IMR-90 (cell line): ENCODE data around the gene ALOX5AP. TPM values are rescaled to one million over a fixed set of nuclear protein-coding genes. Genes with fewer than 3 reads are reported as not detected.

Experiments used
- ATAC-seq: fragments of 200-7000 bp; cut with Tn5 transposase; 2 replicates; pipeline ENCODE4 v1.9.1; 2020; ENCODE audit warnings: low read depth, mild to moderate bottlenecking, moderate library complexity
- BruUV-seq: library from RNA; stranded (reverse); fragments of 400-500 nt; replicated peaks from 2 replicates; lab custom pipeline; 2021; lab: Mats Ljungman, UMichigan
- CTCF ChIA-PET: fragments of 300-600 bp; formaldehyde crosslinking; extraction: SDS; loops from one replicate; lab custom pipeline; 2021; ENCODE audit warnings: antibody characterized with exemption; lab: Yijun Ruan, JAX
- POLR2A ChIA-PET: fragments of 300-600 bp; sonication (Branson Sonifier 250); formaldehyde crosslinking; loops from one replicate; lab custom pipeline; 2022; ENCODE audit warnings: antibody characterized with exemption; ENCODE audit not compliant: unreplicated experiment; lab: Charles Lee
- DNase-seq: peaks from one replicate; pipeline ENCODE4 v3.0.0; 2013
- H2AFZ ChIP-seq: replicated peaks from 2 replicates; pipeline ENCODE3; 2013; ENCODE audit warnings: low read length, mild to moderate bottlenecking; ENCODE audit not compliant: poor library complexity
- H2AK5ac ChIP-seq: 2 replicates; pipeline ENCODE4 v1.6.1; 2013; ENCODE audit warnings: low read depth, low read length, inconsistent platforms
- H2AK9ac ChIP-seq: replicated peaks from 2 replicates; pipeline ENCODE3; 2013; ENCODE audit warnings: mild to moderate bottlenecking, low read depth, low read length, moderate library complexity; ENCODE audit not compliant: poor library complexity
- H2BK120ac ChIP-seq: 2 replicates; pipeline ENCODE4 v1.6.1; 2013; ENCODE audit warnings: low read depth, low read length, inconsistent platforms
- H2BK15ac ChIP-seq: 3 replicates; pipeline ENCODE4 v1.6.1; 2013; ENCODE audit warnings: low read depth, low read length, inconsistent platforms
- H2BK20ac ChIP-seq: 2 replicates; pipeline ENCODE4 v1.6.1; 2013; ENCODE audit warnings: low read depth, mild to moderate bottlenecking, inconsistent platforms, low read length, moderate library complexity
- H2BK5ac ChIP-seq: 2 replicates; pipeline ENCODE4 v1.6.1; 2013; ENCODE audit warnings: mild to moderate bottlenecking, low read depth, low read length, inconsistent platforms; ENCODE audit not compliant: poor library complexity, severe bottlenecking
- H3K14ac ChIP-seq: replicated peaks from 2 replicates; pipeline ENCODE4 v1.6.1; 2013; ENCODE audit warnings: low read depth, low read length, inconsistent platforms
- H3K18ac ChIP-seq: 2 replicates; pipeline ENCODE4 v1.6.1; 2013; ENCODE audit warnings: low read depth, low read length, control low read depth
- H3K23ac ChIP-seq: 2 replicates; pipeline ENCODE4 v1.6.1; 2013; ENCODE audit warnings: low read depth, low read length, inconsistent platforms
- H3K27ac ChIP-seq: 2 replicates; pipeline ENCODE4 v1.5.1; 2013; ENCODE audit warnings: mild to moderate bottlenecking, control low read depth, low read length; ENCODE audit not compliant: insufficient read depth
- H3K27me3 ChIP-seq: 2 replicates; pipeline ENCODE4 v1.6.1; 2013; ENCODE audit warnings: low read length; ENCODE audit not compliant: control insufficient read depth, insufficient read depth
- H3K36me3 ChIP-seq: 2 replicates; pipeline ENCODE4 v1.6.1; 2013; ENCODE audit warnings: low read length, mixed read lengths; ENCODE audit not compliant: control insufficient read depth, insufficient read depth
- H3K4ac ChIP-seq: 2 replicates; pipeline ENCODE4 v1.6.1; 2013; ENCODE audit warnings: low read depth, low read length, inconsistent platforms
- H3K4me1 ChIP-seq: 2 replicates; pipeline ENCODE4 v1.6.1; 2013; ENCODE audit warnings: low read length, mixed read lengths; ENCODE audit not compliant: control insufficient read depth, insufficient read depth
- H3K4me2 ChIP-seq: 2 replicates; pipeline ENCODE4 v1.6.1; 2013; ENCODE audit warnings: low read depth, mild to moderate bottlenecking, control low read depth, low read length, moderate library complexity
- H3K4me3 ChIP-seq: 2 replicates; pipeline ENCODE4 v1.5.1; 2013; ENCODE audit warnings: low read depth, mild to moderate bottlenecking, control low read depth, low read length, moderate library complexity; ENCODE audit not compliant: insufficient read depth
- H3K56ac ChIP-seq: 2 replicates; pipeline ENCODE4 v1.6.1; 2013; ENCODE audit warnings: low read length, inconsistent platforms; ENCODE audit not compliant: insufficient read depth; ENCODE audit errors: extremely low read depth
- H3K79me1 ChIP-seq, 2 experiments: 2 replicates each; pipeline ENCODE4 v1.6.1; 2013; ENCODE audit warnings: low read length in 2 of 2, inconsistent platforms in 1 of 2, low read depth in 1 of 2
- H3K9ac ChIP-seq: 2 replicates; pipeline ENCODE4 v1.6.1; 2013; ENCODE audit warnings: low read depth, low read length, control low read depth
- H3K9me1 ChIP-seq: 2 replicates; pipeline ENCODE4 v1.6.1; 2013; ENCODE audit warnings: low read length, inconsistent platforms; ENCODE audit not compliant: insufficient read depth
- H3K9me3 ChIP-seq: 2 replicates; pipeline ENCODE4 v1.6.1; 2013; ENCODE audit warnings: low read length; ENCODE audit not compliant: control insufficient read depth, insufficient read depth
- H4K20me1 ChIP-seq: 2 replicates; pipeline ENCODE4 v1.6.1; 2013; ENCODE audit warnings: low read length, inconsistent platforms; ENCODE audit not compliant: insufficient read depth
- H4K5ac ChIP-seq: 2 replicates; pipeline ENCODE4 v1.6.1; 2013; ENCODE audit warnings: mild to moderate bottlenecking, low read depth, low read length, control low read depth
- H4K8ac ChIP-seq, 2 experiments: 2 replicates each; pipeline ENCODE4 v1.6.1; 2013; ENCODE audit warnings: low read depth in 2 of 2, low read length in 2 of 2, control low read depth in 1 of 2, inconsistent platforms in 1 of 2
- H4K91ac ChIP-seq: 2 replicates; pipeline ENCODE4 v1.6.1; 2013; ENCODE audit warnings: low read depth, low read length, inconsistent platforms; ENCODE audit not compliant: insufficient read depth
- CHD1 ChIP-seq: IDR thresholded peaks from 2 replicates; pipeline ENCODE4 v1.6.1; 2012; ENCODE audit warnings: low read depth, low read length, improper control_type of control experiment
- FOS ChIP-seq: fragments of 150-350 bp; IDR thresholded peaks from 2 replicates; pipeline ENCODE4 v1.6.1; 2016; ENCODE audit warnings: low read depth, low read length
- MXI1 ChIP-seq: IDR thresholded peaks from 2 replicates; pipeline ENCODE4 v1.6.1; 2012; ENCODE audit warnings: low read depth, mild to moderate bottlenecking, low read length, moderate library complexity, borderline replicate concordance
- NFE2L2 ChIP-seq: fragments of 150-350 bp; IDR thresholded peaks from 2 replicates; pipeline ENCODE4 v1.6.1; 2016; ENCODE audit warnings: low read depth, mild to moderate bottlenecking, low read length
- RAD21 ChIP-seq: IDR thresholded peaks from 2 replicates; pipeline ENCODE4 v1.6.1; 2012; ENCODE audit warnings: low read length, improper control_type of control experiment
- WGBS, 2 experiments: methylation state at CpG; one replicate each; pipeline versions ENCODE4 v1.1.5 to v1.1.7; 2013; ENCODE audit warnings: missing lambda C conversion rate in 2 of 2; ENCODE audit not compliant: insufficient read length in 1 of 2; ENCODE audit errors: extremely low coverage in 2 of 2; 5-methylcytosine and 5-hydroxymethylcytosine counted together
- dilution Hi-C: fragments of 300-500 bp; cut with HindIII; formaldehyde crosslinking; loops from one replicate; pipeline ENCODE4 v1.14.3; 2018; ENCODE audit warnings: low sequenced_read_pairs; ENCODE audit not compliant: unreplicated experiment
- in situ Hi-C: fragments of 300-500 bp; cut with MboI; formaldehyde crosslinking; loops from 3 replicates; pipeline ENCODE4 v1.14.3; 2019; ENCODE audit warnings: low sequenced_read_pairs, inconsistent platforms, mixed read lengths
- intact Hi-C: fragments of 100-400 bp; cut with micrococcal nuclease; formaldehyde crosslinking; loops from 2 replicates; pipeline ENCODE4 v1.10.0; 2022
- polyA plus RNA-seq, 3 experiments: library from polyadenylated mRNA; depleted of rRNA; stranded (reverse); fragments of >200 nt; gene quantifications; 2 replicates each; pipeline ENCODE4 v1.2.3, GENCODE V29; 2012; ENCODE audit warnings: low replicate concordance in 1 of 3
- total RNA-seq: library from RNA; depleted of rRNA; stranded (reverse); fragments of >200 nt; gene quantifications from 2 replicates; pipeline ENCODE4 v1.2.3, GENCODE V29; 2012
- TF ChIP-seq, protein P1 (sequence below): fragments of 150-350 bp; IDR thresholded peaks from 2 replicates; pipeline ENCODE4 v1.6.1; 2017; ENCODE audit warnings: mild to moderate bottlenecking, antibody characterized with exemption, low read length, low read depth

ALOX5AP gene
- total and polyA plus RNA-seq, 2 of the 4 experiments (the other 2 are of a cell fraction), result 0.62 TPM; not detected in 1

GRCh38 chr13:30799356-30799824 lies 64.0 kb downstream of the ALOX5AP start:
- no peak overlapping the region for H2AK9ac ChIP-seq
- DNase-seq (no peak), ATAC-seq (no peak)
- BruUV-seq, result no TSS peak
- H3K4me2 ChIP-seq, result peak overlapping the region; percentile 32; the same call in 1 of the 2 replicates
- H4K8ac ChIP-seq, result peak overlapping the region; percentile 21 to 74; a peak in 3 of 4 replicates
- peak overlapping the region; percentile 56 for H3K27ac ChIP-seq
- peak overlapping the region; percentile 88 for H3K18ac ChIP-seq
- no peaks in the 10 kb centered on the region for H3K79me1 ChIP-seq
- no peak overlapping the region for H2AFZ ChIP-seq
- peak overlapping the region; percentile 60 for H2AK5ac ChIP-seq
- H3K23ac ChIP-seq, result peak overlapping the region; percentile 49; the same call in 1 of the 2 replicates
- no peak overlapping the region for H3K56ac ChIP-seq
- H3K4ac ChIP-seq, result peak overlapping the region; percentile 87
- ChIA-PET CTCF (interaction anchor here (1.2 kb wide), 1 partner anchor 91 kb away, joined by 3 read pairs; no protein-coding TSS in a partner anchor), POLR2A (interaction anchor here (0.5 to 1.4 kb wide), 2 partner anchors 109 to 130 kb away, joined by 4 to 15 read pairs; no protein-coding TSS in a partner anchor)
- H2BK20ac ChIP-seq, result peak overlapping the region; percentile 76
- WGBS, 2 experiments, result 100% methylated on average over 1 of the region's 12 CpGs; no CpG with 5 or more reads in 1 of the 2 experiments
- H3K9me1 ChIP-seq, result peaks cover 8% of the 10 kb centered on the region
- dilution Hi-C loops (no loop called here), intact Hi-C loops (no loop called here), in situ Hi-C loops (loop anchor here (5.0 kb wide), 1 partner anchor 117 kb away; no protein-coding TSS in a partner anchor)
- H4K91ac ChIP-seq, result peak overlapping the region; percentile 75
- H3K9ac ChIP-seq, result 0 out of 2 replicates have a peak overlapping the region, but pooled peaks have one; percentile 19
- H2BK120ac ChIP-seq, result peak overlapping the region; percentile 87
- H3K36me3 ChIP-seq, result no peaks in the 10 kb centered on the region
- no peak for TF ChIP-seq CHD1
- no peak for TF ChIP-seq NFE2L2
- TF ChIP-seq MXI1, result no peak
- TF ChIP-seq, protein P1, sequence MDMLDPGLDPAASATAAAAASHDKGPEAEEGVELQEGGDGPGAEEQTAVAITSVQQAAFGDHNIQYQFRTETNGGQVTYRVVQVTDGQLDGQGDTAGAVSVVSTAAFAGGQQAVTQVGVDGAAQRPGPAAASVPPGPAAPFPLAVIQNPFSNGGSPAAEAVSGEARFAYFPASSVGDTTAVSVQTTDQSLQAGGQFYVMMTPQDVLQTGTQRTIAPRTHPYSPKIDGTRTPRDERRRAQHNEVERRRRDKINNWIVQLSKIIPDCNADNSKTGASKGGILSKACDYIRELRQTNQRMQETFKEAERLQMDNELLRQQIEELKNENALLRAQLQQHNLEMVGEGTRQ, result no peak
- no peak for TF ChIP-seq RAD21
- TF ChIP-seq FOS, result no peak
- no peaks in the 10 kb centered on the region for H3K9me3 ChIP-seq
- H3K14ac ChIP-seq, result peak overlapping the region; percentile 67
- H4K20me1 ChIP-seq, result no peaks in the 10 kb centered on the region
- peak overlapping the region; percentile 40; the same call in 2 of the 3 replicates for H2BK15ac ChIP-seq
- H3K4me1 ChIP-seq, result peaks cover 28% of the 10 kb centered on the region
- no peaks in the 10 kb centered on the region for H3K27me3 ChIP-seq
- peak overlapping the region; percentile 21 for H2BK5ac ChIP-seq
- H3K4me3 ChIP-seq, result no peak overlapping the region
- peak overlapping the region; percentile 65 for H4K5ac ChIP-seq
